ENCODE data around the gene PCDHGA2. TPM values are rescaled to one million over a fixed set of nuclear protein-coding genes. Genes with fewer than 3 reads are reported as not detected.
"Not testable (repeated sequence)": the region's sequence is repeated elsewhere in the genome, so short reads cannot be mapped to it uniquely, and the experiment has no call there.

PCDHGA2 gene
- total RNA-seq, 2 donors from 2014 or later: 8.5 to 13.8 TPM

DNA sequence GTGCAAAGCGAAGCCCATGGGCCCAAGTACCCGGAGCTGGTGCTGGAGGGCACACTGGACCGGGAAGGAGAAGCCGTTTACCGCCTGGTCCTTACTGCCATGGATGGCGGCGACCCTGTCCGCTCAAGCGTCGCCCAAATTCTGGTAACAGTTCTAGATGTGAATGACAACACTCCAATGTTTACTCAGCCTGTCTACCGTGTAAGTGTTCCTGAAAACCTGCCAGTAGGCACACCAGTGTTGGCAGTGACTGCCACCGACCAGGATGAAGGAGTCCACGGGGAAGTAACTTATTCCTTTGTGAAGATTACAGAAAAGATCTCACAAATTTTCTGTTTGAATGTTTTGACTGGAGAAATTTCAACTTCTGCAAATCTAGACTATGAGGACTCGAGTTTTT, 36.1 kb downstream of the PCDHGA2 start:
- no peak overlapping the region for H3K27ac ChIP-seq
- TF ChIP-seq, protein P1, sequence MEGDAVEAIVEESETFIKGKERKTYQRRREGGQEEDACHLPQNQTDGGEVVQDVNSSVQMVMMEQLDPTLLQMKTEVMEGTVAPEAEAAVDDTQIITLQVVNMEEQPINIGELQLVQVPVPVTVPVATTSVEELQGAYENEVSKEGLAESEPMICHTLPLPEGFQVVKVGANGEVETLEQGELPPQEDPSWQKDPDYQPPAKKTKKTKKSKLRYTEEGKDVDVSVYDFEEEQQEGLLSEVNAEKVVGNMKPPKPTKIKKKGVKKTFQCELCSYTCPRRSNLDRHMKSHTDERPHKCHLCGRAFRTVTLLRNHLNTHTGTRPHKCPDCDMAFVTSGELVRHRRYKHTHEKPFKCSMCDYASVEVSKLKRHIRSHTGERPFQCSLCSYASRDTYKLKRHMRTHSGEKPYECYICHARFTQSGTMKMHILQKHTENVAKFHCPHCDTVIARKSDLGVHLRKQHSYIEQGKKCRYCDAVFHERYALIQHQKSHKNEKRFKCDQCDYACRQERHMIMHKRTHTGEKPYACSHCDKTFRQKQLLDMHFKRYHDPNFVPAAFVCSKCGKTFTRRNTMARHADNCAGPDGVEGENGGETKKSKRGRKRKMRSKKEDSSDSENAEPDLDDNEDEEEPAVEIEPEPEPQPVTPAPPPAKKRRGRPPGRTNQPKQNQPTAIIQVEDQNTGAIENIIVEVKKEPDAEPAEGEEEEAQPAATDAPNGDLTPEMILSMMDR (IDR thresholded peaks at IDR 0.05): no peak
- H3K27me3 ChIP-seq (replicated peaks; ENCODE audit: insufficient read depth): no peaks in the 10 kb centered on the region
- H3K4me3 ChIP-seq: no peak overlapping the region
- ATAC-seq (ENCODE audit: insufficient number of reproducible peaks, low FRiP score, low read depth) (no peak), DNase-seq (ENCODE audit: low spot score) (no peak)
- no peaks in the 10 kb centered on the region for H3K4me1 ChIP-seq (ENCODE audit: control insufficient read depth in 1 of 2, low read depth in 2 of 2)
- H3K9me3 ChIP-seq: peaks cover 93% of the 10 kb centered on the region
- H3K36me3 ChIP-seq: no peaks in the 10 kb centered on the region

DNA sequence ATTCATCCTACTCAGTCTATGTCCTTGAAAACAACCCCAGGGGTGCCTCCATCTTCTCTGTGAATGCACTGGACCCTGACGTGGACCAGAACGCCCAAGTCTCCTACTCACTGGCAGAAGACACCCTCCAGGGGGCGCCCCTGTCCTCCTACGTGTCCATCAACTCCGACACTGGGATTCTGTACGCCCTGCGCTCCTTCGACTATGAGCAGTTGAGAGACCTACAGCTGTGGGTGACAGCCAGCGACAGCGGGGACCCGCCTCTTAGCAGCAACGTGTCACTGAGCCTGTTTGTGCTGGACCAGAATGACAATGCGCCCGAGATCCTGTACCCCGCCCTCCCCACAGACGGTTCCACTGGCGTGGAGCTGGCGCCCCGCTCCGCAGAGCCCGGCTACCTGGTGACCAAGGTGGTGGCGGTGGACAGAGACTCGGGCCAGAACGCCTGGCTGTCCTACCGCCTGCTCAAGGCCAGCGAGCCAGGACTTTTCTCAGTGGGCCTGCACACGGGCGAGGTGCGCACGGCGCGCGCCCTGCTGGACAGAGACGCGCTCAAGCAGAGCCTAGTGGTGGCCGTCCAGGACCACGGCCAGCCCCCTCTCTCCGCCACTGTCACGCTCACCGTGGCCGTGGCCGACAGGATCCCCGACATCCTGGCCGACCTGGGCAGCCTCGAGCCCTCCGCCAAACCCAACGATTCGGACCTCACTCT, 37.0 kb downstream of the PCDHGA2 start:
- not testable (repeated sequence) for H3K27me3 ChIP-seq (replicated peaks; ENCODE audit: insufficient read depth); H3K4me1 ChIP-seq (ENCODE audit: control insufficient read depth in 1 of 2, low read depth in 2 of 2); DNase-seq (ENCODE audit: low spot score); H3K27ac ChIP-seq; ATAC-seq (ENCODE audit: insufficient number of reproducible peaks, low FRiP score, low read depth); H3K36me3 ChIP-seq; H3K4me3 ChIP-seq
- H3K9me3 ChIP-seq: peaks cover 90% of the 10 kb centered on the region

DNA sequence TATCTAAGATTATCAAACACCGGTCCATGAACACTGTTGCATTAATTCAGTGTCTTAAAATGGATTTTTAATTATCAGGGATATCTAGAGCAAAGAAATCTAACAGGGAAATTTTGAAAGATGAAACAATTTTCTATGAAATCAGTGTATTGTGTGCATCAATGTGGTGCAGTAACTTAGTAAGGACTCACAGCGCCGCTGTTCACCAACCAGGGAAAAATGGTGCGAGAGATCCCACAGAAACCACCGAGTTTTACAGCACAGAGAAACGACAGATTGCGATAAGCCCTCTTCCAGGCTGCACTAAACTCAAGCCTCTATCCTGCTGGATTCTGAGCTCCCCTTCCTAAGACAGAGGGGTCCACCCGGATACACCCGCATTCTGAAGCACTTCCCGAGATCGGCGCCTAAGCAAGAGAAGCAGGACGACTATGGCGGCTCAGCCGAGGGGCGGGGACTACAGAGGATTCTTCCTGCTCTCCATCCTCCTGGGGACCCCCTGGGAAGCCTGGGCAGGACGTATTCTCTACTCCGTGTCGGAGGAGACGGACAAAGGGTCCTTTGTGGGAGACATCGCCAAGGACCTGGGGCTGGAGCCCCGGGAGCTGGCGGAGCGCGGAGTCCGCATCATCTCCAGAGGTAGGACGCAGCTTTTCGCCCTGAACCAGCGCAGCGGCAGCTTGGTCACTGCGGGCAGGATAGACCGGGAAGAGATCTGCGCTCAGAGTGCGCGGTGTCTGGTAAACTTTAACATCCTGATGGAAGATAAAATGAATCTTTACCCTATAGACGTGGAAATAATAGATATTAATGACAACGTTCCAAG, 44.1 kb downstream of the PCDHGA2 start, which contains the start of gene PCDHGA7:
Gene PCDHGA7, plus strand, starts transcription at position 274 of the 826 bp plus-strand sequence. Its CDS starts 158 bp downstream, at position 432.
- no peak for ATAC-seq (ENCODE audit: insufficient number of reproducible peaks, low FRiP score, low read depth)
- H3K4me3 ChIP-seq: peak within 1 kb of the TSS; percentile 19
- TF ChIP-seq, protein P1 (IDR thresholded peaks at IDR 0.05): no peak
- no peaks in the 10 kb centered on the region for H3K4me1 ChIP-seq (ENCODE audit: control insufficient read depth in 1 of 2, low read depth in 2 of 2)
- no peak for DNase-seq (ENCODE audit: low spot score)
- H3K9me3 ChIP-seq: peaks cover 95% of the 10 kb centered on the region
- H3K27me3 ChIP-seq (replicated peaks; ENCODE audit: insufficient read depth): no peaks in the 10 kb centered on the region
- H3K36me3 ChIP-seq: no peaks in the 10 kb centered on the region
- H3K27ac ChIP-seq: no peak within 1 kb of the TSS

DNA sequence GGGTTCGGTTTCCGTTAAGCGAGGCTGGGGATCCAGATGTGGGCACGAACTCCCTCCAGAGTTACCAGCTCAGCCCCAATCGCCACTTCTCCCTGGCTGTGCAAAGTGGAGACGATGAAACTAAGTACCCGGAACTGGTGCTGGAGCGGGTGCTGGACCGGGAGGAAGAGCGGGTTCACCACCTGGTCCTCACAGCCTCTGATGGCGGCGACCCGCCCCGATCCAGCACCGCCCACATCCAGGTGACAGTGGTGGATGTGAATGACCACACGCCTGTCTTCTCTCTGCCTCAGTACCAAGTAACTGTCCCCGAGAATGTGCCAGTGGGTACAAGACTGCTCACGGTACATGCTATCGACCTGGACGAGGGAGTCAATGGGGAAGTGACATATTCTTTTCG, 44.8 kb downstream of the PCDHGA2 start:
- no peaks in the 10 kb centered on the region for H3K36me3 ChIP-seq
- peak overlapping the region; percentile 19 for H3K4me3 ChIP-seq
- H3K27me3 ChIP-seq (replicated peaks; ENCODE audit: insufficient read depth): no peaks in the 10 kb centered on the region
- H3K9me3 ChIP-seq: peaks cover 90% of the 10 kb centered on the region
- no peak overlapping the region for H3K27ac ChIP-seq
- H3K4me1 ChIP-seq (ENCODE audit: control insufficient read depth in 1 of 2, low read depth in 2 of 2): no peaks in the 10 kb centered on the region
- no peak for DNase-seq (ENCODE audit: low spot score)
- TF ChIP-seq, protein P1 (IDR thresholded peaks at IDR 0.05): no peak
- ATAC-seq (ENCODE audit: insufficient number of reproducible peaks, low FRiP score, low read depth): no peak

DNA sequence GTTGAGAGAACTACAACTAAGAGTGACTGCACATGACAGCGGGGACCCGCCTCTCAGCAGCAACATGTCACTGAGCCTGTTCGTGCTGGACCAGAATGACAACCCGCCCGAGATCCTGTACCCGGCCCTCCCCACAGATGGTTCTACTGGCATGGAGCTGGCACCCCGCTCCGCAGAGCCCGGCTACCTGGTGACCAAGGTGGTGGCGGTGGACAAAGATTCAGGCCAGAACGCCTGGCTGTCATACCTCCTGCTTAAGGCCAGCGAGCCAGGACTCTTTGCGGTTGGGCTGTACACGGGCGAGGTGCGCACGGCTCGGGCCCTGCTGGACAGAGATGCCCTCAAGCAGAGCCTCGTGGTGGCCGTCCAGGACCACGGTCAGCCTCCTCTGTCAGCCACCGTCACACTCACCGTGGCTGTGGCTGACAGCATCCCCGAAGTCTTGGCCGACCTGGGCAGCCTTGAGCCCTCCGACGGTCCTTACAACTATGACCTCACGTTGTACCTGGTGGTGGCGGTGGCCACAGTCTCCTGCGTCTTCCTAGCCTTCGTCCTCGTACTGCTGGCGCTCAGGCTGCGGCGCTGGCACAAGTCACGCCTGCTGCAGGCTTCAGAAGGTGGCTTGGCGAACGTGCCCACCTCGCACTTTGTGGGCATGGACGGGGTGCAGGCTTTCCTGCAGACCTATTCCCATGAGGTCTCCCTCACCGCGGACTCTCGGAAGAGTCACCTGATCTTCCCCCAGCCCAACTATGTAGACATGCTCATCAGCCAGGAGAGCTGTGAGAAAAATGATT, 46.1 kb downstream of the PCDHGA2 start:
- no peaks in the 10 kb centered on the region for H3K36me3 ChIP-seq
- no peaks in the 10 kb centered on the region for H3K4me1 ChIP-seq (ENCODE audit: control insufficient read depth in 1 of 2, low read depth in 2 of 2)
- no peak for DNase-seq (ENCODE audit: low spot score)
- H3K9me3 ChIP-seq: peaks cover 93% of the 10 kb centered on the region
- no peak overlapping the region for H3K27ac ChIP-seq
- TF ChIP-seq, protein P1 (IDR thresholded peaks at IDR 0.05): no peak
- H3K27me3 ChIP-seq (replicated peaks; ENCODE audit: insufficient read depth): no peaks in the 10 kb centered on the region
- peak overlapping the region; percentile 8 for H3K4me3 ChIP-seq
- no peak for ATAC-seq (ENCODE audit: insufficient number of reproducible peaks, low FRiP score, low read depth)

DNA sequence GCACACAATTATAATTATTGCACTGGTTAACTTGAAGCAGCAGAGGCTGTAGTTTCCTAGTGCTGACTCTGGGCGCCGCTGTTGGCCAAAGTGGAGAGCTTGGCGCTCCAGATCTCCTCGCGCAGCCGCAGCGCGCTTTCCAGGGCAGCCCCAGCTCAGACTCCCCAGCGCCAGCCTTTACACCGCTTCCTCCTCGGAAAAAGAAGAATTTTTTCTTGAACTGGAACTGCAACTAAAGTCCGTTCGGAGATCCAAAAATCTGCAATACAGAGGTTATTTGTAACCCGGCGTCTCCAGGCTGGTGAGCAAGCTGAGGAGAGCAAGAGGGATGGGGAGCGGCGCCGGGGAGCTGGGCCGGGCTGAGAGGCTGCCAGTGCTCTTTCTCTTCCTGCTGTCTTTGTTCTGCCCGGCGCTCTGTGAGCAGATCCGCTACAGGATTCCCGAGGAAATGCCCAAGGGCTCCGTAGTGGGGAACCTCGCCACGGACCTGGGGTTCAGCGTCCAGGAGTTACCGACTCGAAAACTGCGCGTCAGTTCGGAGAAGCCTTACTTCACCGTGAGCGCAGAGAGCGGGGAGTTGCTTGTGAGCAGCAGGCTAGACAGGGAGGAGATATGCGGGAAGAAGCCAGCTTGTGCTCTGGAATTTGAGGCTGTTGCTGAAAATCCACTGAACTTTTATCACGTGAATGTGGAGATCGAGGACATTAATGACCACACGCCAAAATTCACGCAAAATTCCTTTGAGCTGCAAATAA, 49.2 kb downstream of the PCDHGA2 start, which contains the start of gene PCDHGB4:
Gene PCDHGB4, plus strand, starts transcription at position 142 of the 755 bp plus-strand sequence. Its CDS starts 187 bp downstream, at position 329.
- H3K4me1 ChIP-seq (ENCODE audit: control insufficient read depth in 1 of 2, low read depth in 2 of 2); H3K36me3 ChIP-seq; ATAC-seq (ENCODE audit: insufficient number of reproducible peaks, low FRiP score, low read depth); DNase-seq (ENCODE audit: low spot score); H3K27me3 ChIP-seq (replicated peaks; ENCODE audit: insufficient read depth); H3K27ac ChIP-seq: not testable (repeated sequence)
- Histone ChIP-seq H3K4me3 (peak within 1 kb of the TSS; percentile 37), H3K9me3 (peaks cover 95% of the 10 kb centered on the region)
